ENCODE data around the gene COQ8B. TPM values are rescaled to one million over a fixed set of nuclear protein-coding genes. Genes with fewer than 3 reads are reported as not detected.

COQ8B gene
- total RNA-seq, 2 donors from 2014 or later: 26.5 to 48.5 TPM

DNA sequence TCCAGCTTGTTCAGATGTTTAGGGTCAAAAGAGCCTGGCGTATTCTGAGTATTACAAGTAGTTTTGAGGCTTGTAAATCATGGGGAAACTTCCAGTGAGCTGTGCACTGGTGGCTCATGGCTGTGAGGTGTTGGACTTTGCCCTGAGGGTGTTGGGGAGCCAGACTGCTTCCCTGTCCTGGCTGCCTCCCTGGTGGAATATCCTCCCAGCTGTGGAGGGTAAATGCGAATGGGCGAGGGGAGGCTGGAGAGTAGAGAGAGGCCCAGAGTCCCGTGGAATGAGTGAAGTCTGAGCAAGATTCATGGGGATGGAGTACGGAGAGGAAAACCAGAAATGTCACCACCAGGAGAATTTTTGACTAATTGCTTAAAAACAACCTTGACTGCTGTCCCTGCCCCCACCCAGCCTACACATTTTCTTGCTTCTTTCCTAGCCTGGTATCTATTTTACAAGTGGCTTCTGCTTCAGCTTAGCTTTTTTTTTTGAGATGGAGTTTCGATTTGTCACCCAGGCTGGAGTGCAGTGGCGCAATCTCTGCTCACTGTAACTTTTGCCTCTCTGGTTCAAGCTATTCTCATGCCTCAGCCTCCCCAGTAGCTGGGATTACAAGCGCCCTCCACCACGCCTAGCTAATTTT, 38.0 kb upstream of the COQ8B start:
- Histone ChIP-seq H3K4me1 (peaks cover 10% of the 10 kb centered on the region), H3K27me3 (no peaks in the 10 kb centered on the region), H3K9ac (ENCODE audit: low read depth in 2 of 2, low read length in 2 of 2) (peak overlapping the region; percentile 60 to 65), H3K36me3 (peaks cover 4% of the 10 kb centered on the region), H3K4me3 (peak overlapping the region; percentile 4), H3K27ac (peak overlapping the region; percentile 86), H3K9me3 (no peaks in the 10 kb centered on the region)
- TF ChIP-seq, protein P1, sequence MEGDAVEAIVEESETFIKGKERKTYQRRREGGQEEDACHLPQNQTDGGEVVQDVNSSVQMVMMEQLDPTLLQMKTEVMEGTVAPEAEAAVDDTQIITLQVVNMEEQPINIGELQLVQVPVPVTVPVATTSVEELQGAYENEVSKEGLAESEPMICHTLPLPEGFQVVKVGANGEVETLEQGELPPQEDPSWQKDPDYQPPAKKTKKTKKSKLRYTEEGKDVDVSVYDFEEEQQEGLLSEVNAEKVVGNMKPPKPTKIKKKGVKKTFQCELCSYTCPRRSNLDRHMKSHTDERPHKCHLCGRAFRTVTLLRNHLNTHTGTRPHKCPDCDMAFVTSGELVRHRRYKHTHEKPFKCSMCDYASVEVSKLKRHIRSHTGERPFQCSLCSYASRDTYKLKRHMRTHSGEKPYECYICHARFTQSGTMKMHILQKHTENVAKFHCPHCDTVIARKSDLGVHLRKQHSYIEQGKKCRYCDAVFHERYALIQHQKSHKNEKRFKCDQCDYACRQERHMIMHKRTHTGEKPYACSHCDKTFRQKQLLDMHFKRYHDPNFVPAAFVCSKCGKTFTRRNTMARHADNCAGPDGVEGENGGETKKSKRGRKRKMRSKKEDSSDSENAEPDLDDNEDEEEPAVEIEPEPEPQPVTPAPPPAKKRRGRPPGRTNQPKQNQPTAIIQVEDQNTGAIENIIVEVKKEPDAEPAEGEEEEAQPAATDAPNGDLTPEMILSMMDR (IDR thresholded peaks at IDR 0.05): no peak
- DNase-seq: peak; percentile 82
- intact Hi-C loops (cut with DNase I): no loop called here

DNA sequence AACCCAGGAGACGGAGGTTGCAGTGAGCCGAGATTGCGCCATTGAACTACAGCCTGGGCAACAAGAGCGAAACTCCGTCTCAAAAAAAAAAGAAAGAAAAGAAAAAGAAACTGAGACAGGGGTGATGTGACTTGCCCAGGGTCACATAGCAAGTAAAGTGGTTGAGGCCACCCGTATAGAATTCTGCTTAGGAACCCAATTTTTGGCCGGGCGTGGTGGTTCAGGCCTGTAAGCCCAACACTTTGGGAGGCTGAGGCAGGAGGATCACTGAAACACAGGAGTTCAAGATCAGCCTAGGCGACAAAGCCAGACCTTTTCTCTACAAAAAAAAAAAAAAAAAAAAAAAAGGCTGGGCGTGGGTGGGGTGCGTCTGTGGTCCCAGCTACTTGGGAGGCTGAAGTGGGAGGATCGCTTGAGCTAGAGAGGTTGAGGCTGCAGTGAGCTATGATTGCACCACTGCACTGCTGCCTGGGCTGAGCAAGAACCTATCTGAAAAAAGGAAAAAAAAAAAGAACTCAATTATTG, 35.6 kb upstream of the COQ8B start:
- no peak for DNase-seq
- H3K27me3 ChIP-seq: no peaks in the 10 kb centered on the region
- H3K9me3 ChIP-seq: no peaks in the 10 kb centered on the region
- peak overlapping the region; percentile 51 for H3K4me3 ChIP-seq
- intact Hi-C loops (cut with DNase I): no loop called here
- peaks cover 14% of the 10 kb centered on the region for H3K4me1 ChIP-seq
- H3K9ac ChIP-seq (ENCODE audit: low read depth in 2 of 2, low read length in 2 of 2): peak overlapping the region; percentile 72 to 98
- no peaks in the 10 kb centered on the region for H3K36me3 ChIP-seq
- TF ChIP-seq, protein P1 (IDR thresholded peaks at IDR 0.05): no peak
- peak overlapping the region; percentile 88 for H3K27ac ChIP-seq

DNA sequence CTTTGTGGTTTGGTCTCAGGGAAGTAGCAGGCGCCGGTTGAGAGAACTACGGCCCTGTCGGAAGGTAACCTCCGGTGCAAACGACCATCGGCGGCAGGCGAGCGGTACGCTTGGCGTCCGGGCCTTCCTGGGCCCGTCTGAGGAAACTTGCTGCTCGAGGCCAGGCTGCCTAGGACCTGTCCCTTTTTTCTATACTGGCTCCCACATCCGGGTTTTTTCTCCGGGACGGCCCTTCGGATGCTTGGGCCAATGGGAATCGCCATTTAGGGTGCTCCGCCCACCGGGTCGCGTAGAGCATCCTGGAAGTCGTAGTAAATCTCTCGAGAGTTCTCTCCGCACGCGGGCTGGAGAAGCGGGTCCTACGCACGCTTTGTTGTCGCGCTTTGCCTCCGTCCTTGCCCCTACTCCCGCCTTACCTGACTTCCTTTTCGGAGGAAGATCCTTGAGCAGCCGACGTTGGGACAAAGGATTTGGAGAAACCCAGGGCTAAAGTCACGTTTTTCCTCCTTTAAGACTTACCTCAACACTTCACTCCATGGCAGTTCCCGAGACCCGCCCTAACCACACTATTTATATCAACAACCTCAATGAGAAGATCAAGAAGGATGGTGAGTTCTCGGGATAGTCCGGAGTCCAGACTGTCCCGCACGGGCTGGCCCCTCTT, 34.3 kb upstream of the COQ8B start, which contains the start of gene SNRPA:
Gene SNRPA (plus strand): TSS at position 330 of the 664 bp plus-strand sequence. CDS start 206 bp downstream, at position 536.
- Histone ChIP-seq H3K9me3 (no peaks in the 10 kb centered on the region), H3K9ac (ENCODE audit: low read depth in 2 of 2, low read length in 2 of 2) (peak within 1 kb of the TSS; percentile 72 to 98), H3K27ac (peak within 1 kb of the TSS; percentile 88), H3K36me3 (no peaks in the 10 kb centered on the region), H3K4me3 (peak within 1 kb of the TSS; percentile 51), H3K27me3 (no peaks in the 10 kb centered on the region), H3K4me1 (peaks cover 14% of the 10 kb centered on the region)
- TF ChIP-seq, protein P1 (IDR thresholded peaks at IDR 0.05): no peak
- intact Hi-C loops (cut with DNase I): no loop called here
- DNase-seq: peak; percentile 97

DNA sequence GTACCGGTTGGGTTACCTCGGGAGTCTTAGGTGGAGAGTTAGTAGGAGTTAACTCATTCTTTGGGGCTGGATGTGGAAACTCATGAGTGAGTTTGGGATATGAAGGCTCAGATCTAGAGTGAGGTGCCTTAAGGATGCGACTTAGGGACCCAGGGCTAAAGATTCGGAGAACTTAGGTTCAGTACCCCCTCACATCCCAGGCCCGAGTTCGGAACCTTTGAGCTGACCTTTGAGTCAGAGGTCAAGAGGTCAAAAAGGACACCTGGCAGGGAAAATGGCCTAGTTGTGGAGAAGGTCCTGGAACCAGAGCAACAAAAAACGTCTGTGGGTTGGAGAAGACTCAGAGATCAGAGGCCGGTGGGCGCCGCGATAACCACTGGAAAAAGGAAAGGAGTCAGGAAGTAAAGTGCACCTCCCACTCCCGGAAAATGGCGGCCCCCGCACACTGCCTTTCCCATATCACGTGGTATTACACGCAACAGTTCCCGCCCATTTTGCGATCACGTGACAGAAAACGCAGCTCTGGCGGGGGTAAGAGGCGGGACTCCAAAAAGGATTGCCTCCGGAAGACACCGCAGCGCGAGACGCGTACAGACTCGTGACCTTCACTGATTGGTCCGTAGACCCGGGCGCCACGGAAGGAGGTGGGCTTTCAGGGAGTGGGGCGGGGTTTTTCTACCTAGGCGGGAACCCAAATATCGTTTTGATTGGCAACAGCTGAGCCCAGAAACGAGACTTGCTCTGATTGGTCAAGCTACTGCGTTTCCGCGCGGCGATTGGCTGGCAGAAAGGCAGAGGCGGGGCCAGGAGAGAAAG, 33.6 kb upstream of the COQ8B start, which contains the start of gene ACTMAP:
Gene ACTMAP (minus strand): TSS at position 420 of the 816 bp plus-strand sequence. CDS start 674 bp downstream, outside the sequence.
- DNase-seq: peak; percentile 100
- H3K4me3 ChIP-seq: peak within 1 kb of the TSS; percentile 51
- H3K27me3 ChIP-seq: no peaks in the 10 kb centered on the region
- H3K9ac ChIP-seq (ENCODE audit: low read depth in 2 of 2, low read length in 2 of 2): peak within 1 kb of the TSS; percentile 72 to 98
- TF ChIP-seq, protein P1 (IDR thresholded peaks at IDR 0.05): no peak
- peak within 1 kb of the TSS; percentile 88 for H3K27ac ChIP-seq
- no peaks in the 10 kb centered on the region for H3K36me3 ChIP-seq
- H3K4me1 ChIP-seq: peaks cover 11% of the 10 kb centered on the region
- H3K9me3 ChIP-seq: no peaks in the 10 kb centered on the region
- intact Hi-C loops (cut with DNase I): no loop called here

DNA sequence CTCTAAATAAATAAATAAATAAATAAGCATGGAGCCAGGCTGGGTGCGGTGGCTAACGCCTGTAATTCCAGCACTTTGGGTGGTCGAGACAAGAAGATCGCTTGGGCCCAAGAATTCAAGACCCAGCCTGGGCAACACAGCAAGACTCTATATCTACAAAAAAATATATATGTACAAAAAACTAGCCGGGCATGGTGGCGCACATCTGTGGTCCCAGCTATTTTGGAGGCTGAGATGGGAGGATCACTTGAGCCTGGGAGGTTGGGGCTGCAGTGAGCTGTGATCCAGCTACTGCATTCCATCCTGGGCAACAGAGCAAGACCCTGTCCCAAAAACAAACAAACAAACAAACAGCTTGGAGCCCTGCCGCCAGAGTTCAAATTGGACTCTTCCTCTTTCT, 30.9 kb upstream of the COQ8B start:
- Histone ChIP-seq H3K9me3 (no peaks in the 10 kb centered on the region), H3K27ac (no peak overlapping the region), H3K27me3 (no peaks in the 10 kb centered on the region), H3K4me1 (peaks cover 5% of the 10 kb centered on the region), H3K36me3 (no peaks in the 10 kb centered on the region), H3K9ac (ENCODE audit: low read depth in 2 of 2, low read length in 2 of 2) (no peak overlapping the region), H3K4me3 (no peak overlapping the region)
- intact Hi-C loops (cut with DNase I): no loop called here
- no peak for DNase-seq
- TF ChIP-seq, protein P1 (IDR thresholded peaks at IDR 0.05): no peak
